Aorta (tissue), 5 donors: ENCODE measurements around the gene LARP6. TPM values are rescaled to one million over a fixed set of nuclear protein-coding genes. Genes with fewer than 3 reads are reported as not detected.
A peak's percentile ranks its signal among the peaks of the same experiment; 100 is the strongest.
"Not testable (repeated sequence)": the region's sequence is repeated elsewhere in the genome, so short reads cannot be mapped to it uniquely, and the experiment has no call there.

ENCODE experiments used
- ATAC-seq: fragments of 200-7000 bp; cut with Tn5 transposase; one replicate; pipeline ENCODE4 v1.9.1; 2022; ENCODE audit warnings: moderate library complexity; ENCODE audit not compliant: low FRiP score
- DNase-seq, 2 donors: peaks; one replicate each; pipeline ENCODE4 v3.0.0-alpha.2; 2020
- H3K27ac ChIP-seq, 2 donors: one replicate each; pipeline ENCODE4 v1.5.1; 2013; ENCODE audit warnings: low read length in 2 of 2, mild to moderate bottlenecking in 2 of 2, moderate library complexity in 2 of 2, control low read depth in 1 of 2, inconsistent platforms in 1 of 2, low read depth in 1 of 2
- H3K27me3 ChIP-seq, 2 donors: one replicate each; pipeline ENCODE4 v1.6.1; 2013; ENCODE audit warnings: control low read depth in 1 of 2, low read length in 1 of 2, mild to moderate bottlenecking in 1 of 2, moderate library complexity in 1 of 2; ENCODE audit not compliant: insufficient read depth in 2 of 2, control insufficient read depth in 1 of 2
- H3K36me3 ChIP-seq, 2 donors: one replicate each; pipeline ENCODE4 v1.6.1; 2013; ENCODE audit warnings: control low read depth in 1 of 2, low read length in 1 of 2, mild to moderate bottlenecking in 1 of 2; ENCODE audit not compliant: insufficient read depth in 2 of 2, control insufficient read depth in 1 of 2
- H3K4me1 ChIP-seq, 2 donors: one replicate each; pipeline ENCODE4 v1.6.1; 2013; ENCODE audit warnings: low read length in 2 of 2, control low read depth in 1 of 2, mild to moderate bottlenecking in 1 of 2, moderate library complexity in 1 of 2; ENCODE audit not compliant: insufficient read depth in 2 of 2, control insufficient read depth in 1 of 2
- H3K4me3 ChIP-seq, 2 donors: one replicate each; pipeline ENCODE4 v1.5.1; 2013; ENCODE audit warnings: low read length in 2 of 2, control low read depth in 1 of 2, mild to moderate bottlenecking in 1 of 2
- H3K9me3 ChIP-seq: one replicate; pipeline ENCODE4 v1.6.1; 2013; ENCODE audit warnings: mild to moderate bottlenecking, low read length; ENCODE audit not compliant: control insufficient read depth
- WGBS, 2 donors: extraction: QIAGEN DNeasy Blood & Tissue Kit; methylation state at CpG; one replicate each; pipeline ENCODE4 v1.1.7; 2013; 5-methylcytosine and 5-hydroxymethylcytosine counted together
- intact Hi-C, 2 donors: fragments of 100-400 bp; cut with DNase I; formaldehyde crosslinking; loops; one replicate each; pipeline versions ENCODE4 v1.14.2 to v1.15.0; 2022
- polyA plus RNA-seq, 2 donors: library from polyadenylated mRNA; stranded (reverse); fragments of 200-250 nt; gene quantifications; one replicate each; pipeline ENCODE4 v1.2.3, GENCODE V29; 2013
- total RNA-seq, 2 donors: library from RNA; stranded (reverse); fragmentation: NEBNext Ultra II Directional; extraction: Animal tissue kit (Norgen Biotek cat#: 25700); gene quantifications; one replicate each; pipeline ENCODE4 v1.2.1, GENCODE V29; 2021
- donor health status: healthy with polysubstance abuse.
- donor health status: Bipolar disorder and iron deficiency.
- donor health status: DM: no; HTN: no; CAD: no.
- donor health status: DM: no; HTN: no; CAD: no.
- donor health status: DM: yes; HTN: yes; CAD: no.

LARP6 gene
- total and polyA plus RNA-seq, 4 donors: 31.2 to 73.3 (median 45.9) TPM

- H3K9me3 ChIP-seq: no peaks in the 10 kb centered on the region
- ATAC-seq (no peak), DNase-seq (no peak)
- no peaks in the 10 kb centered on the region for H3K27me3 ChIP-seq
- no peak overlapping the region for H3K27ac ChIP-seq
- intact Hi-C loops: loop anchor here in 1 of 2 donors (10.0 kb wide), 1 partner anchor 46 kb away; the partner anchor contains the start of gene UACA
- H3K36me3 ChIP-seq: no peaks in the 10 kb centered on the region
- H3K4me1 ChIP-seq: peaks cover 0 to 3% of the 10 kb centered on the region in 2 donors
- no peak overlapping the region for H3K4me3 ChIP-seq
- WGBS, 2 donors: 56 to 60% methylated on average over 9 of the region's 9 CpGs
Measured at GRCh38 chr15:70810916-70811578, 42.9 kb downstream of the LARP6 start.

- Histone ChIP-seq H3K27ac (no peak overlapping the region), H3K9me3 (no peaks in the 10 kb centered on the region), H3K4me1 (peaks cover 0 to 5% of the 10 kb centered on the region in 2 donors), H3K36me3 (no peaks in the 10 kb centered on the region), H3K27me3 (no peaks in the 10 kb centered on the region), H3K4me3 (no peak overlapping the region)
- 59 to 62% methylated on average over 9 of the region's 9 CpGs for WGBS, 2 donors
- intact Hi-C loops: loop anchor here in 1 of 2 donors (10.0 kb wide), 1 partner anchor 62 kb away; no protein-coding TSS in a partner anchor
- ATAC-seq (peak; percentile 53), DNase-seq (peak in 1 of 2 donors; percentile 88)
Measured at GRCh38 chr15:70806992-70807712, 46.8 kb downstream of the LARP6 start.

- not testable (repeated sequence) for H3K4me3 ChIP-seq, H3K36me3 ChIP-seq, H3K27ac ChIP-seq, H3K27me3 ChIP-seq, DNase-seq, ATAC-seq, H3K9me3 ChIP-seq, H3K4me1 ChIP-seq
- WGBS, 2 donors: 97% methylated on average over 9 of the region's 9 CpGs
- intact Hi-C loops: loop anchor here in 1 of 2 donors (10.0 kb wide), 1 partner anchor 60 kb away; no protein-coding TSS in a partner anchor
Measured at GRCh38 chr15:70804388-70804787, 49.6 kb downstream of the LARP6 start.

- Histone ChIP-seq H3K27ac (no peak overlapping the region), H3K27me3 (no peaks in the 10 kb centered on the region), H3K36me3 (no peaks in the 10 kb centered on the region), H3K4me1 (peaks cover 0 to 3% of the 10 kb centered on the region in 2 donors), H3K4me3 (no peak overlapping the region), H3K9me3 (no peaks in the 10 kb centered on the region)
- DNase-seq (no peak), ATAC-seq (no peak)
- 80 to 93% methylated on average over 4 of the region's 4 CpGs for WGBS, 2 donors
- intact Hi-C loops: loop anchor here in 1 of 2 donors (10.0 kb wide), 1 partner anchor 58 kb away; no protein-coding TSS in a partner anchor
Measured at GRCh38 chr15:70802629-70803028, 51.3 kb downstream of the LARP6 start.

GRCh38 chr15:70801109-70801508 lies 52.8 kb downstream of the LARP6 start:
- no peaks in the 10 kb centered on the region for H3K36me3 ChIP-seq
- no peak for ATAC-seq
- no peaks in the 10 kb centered on the region for H3K27me3 ChIP-seq
- H3K4me3 ChIP-seq: no peak overlapping the region
- H3K4me1 ChIP-seq: peaks cover 0 to 3% of the 10 kb centered on the region in 2 donors
- DNase-seq: no peak
- H3K27ac ChIP-seq: no peak overlapping the region
- intact Hi-C loops: loop anchor here in 1 of 2 donors (10.0 kb wide), 1 partner anchor 56 kb away; no protein-coding TSS in a partner anchor
- no peaks in the 10 kb centered on the region for H3K9me3 ChIP-seq
- 92 to 94% methylated on average over 5 of the region's 5 CpGs for WGBS, 2 donors

- WGBS, 2 donors: 39 to 48% methylated on average over 9 of the region's 9 CpGs
- intact Hi-C loops: loop anchor here in 1 of 2 donors (1.0 to 10.0 kb wide), 2 partner anchors 37 to 55 kb away; partner anchors contain the start of gene UACA
- Histone ChIP-seq H3K27me3 (no peaks in the 10 kb centered on the region), H3K9me3 (no peaks in the 10 kb centered on the region), H3K4me3 (no peak overlapping the region), H3K36me3 (no peaks in the 10 kb centered on the region), H3K27ac (peak overlapping the region in 1 of 2 donors; percentile 20), H3K4me1 (peaks cover 0 to 3% of the 10 kb centered on the region in 2 donors)
- DNase-seq (peak in 1 of 2 donors; percentile 64), ATAC-seq (peak; percentile 82)
Measured at GRCh38 chr15:70799667-70800450, 54.1 kb downstream of the LARP6 start.

GRCh38 chr15:70797464-70797863 lies 56.5 kb downstream of the LARP6 start:
- H3K27ac ChIP-seq: no peak overlapping the region
- ATAC-seq (no peak), DNase-seq (no peak)
- WGBS, 2 donors: 95 to 97% methylated on average over 5 of the region's 5 CpGs
- no peaks in the 10 kb centered on the region for H3K36me3 ChIP-seq
- intact Hi-C loops: no loop called here
- H3K4me1 ChIP-seq: peaks cover 0 to under 1% of the 10 kb centered on the region in 2 donors
- H3K27me3 ChIP-seq: no peaks in the 10 kb centered on the region
- H3K4me3 ChIP-seq: no peak overlapping the region
- H3K9me3 ChIP-seq: no peaks in the 10 kb centered on the region

GRCh38 chr15:70796516-70797310 lies 57.2 kb downstream of the LARP6 start:
- H3K9me3 ChIP-seq: no peaks in the 10 kb centered on the region
- no peak for ATAC-seq
- H3K27me3 ChIP-seq: no peaks in the 10 kb centered on the region
- no peak for DNase-seq
- WGBS, 2 donors: 66 to 67% methylated on average over 14 of the region's 14 CpGs
- no peaks in the 10 kb centered on the region for H3K36me3 ChIP-seq
- no peak overlapping the region for H3K4me3 ChIP-seq
- intact Hi-C loops: no loop called here
- H3K4me1 ChIP-seq: no peaks in the 10 kb centered on the region
- H3K27ac ChIP-seq: no peak overlapping the region
